OCI-LY1 (cell line): ENCODE measurements around the gene PVR.
"Not testable (repeated sequence)": the region's sequence is repeated elsewhere in the genome, so short reads cannot be mapped to it uniquely, and the experiment has no call there.

Experiments
- H2AFZ ChIP-seq: fragments of 200-600 bp; sonication (generic), shearing (Covaris generic); 2 replicates; pipeline ENCODE4 v1.6.0; 2014; ENCODE audit warnings: antibody characterized with exemption, mild to moderate bottlenecking, low read length
- H3F3A ChIP-seq: fragments of 200-600 bp; sonication (generic), shearing (Covaris generic); 2 replicates; pipeline ENCODE4 v1.6.0; 2014; ENCODE audit warnings: mild to moderate bottlenecking, antibody characterized with exemption, low read length, moderate library complexity; ENCODE audit not compliant: insufficient read depth
- H3K27ac ChIP-seq: fragments of 200-600 bp; sonication (generic); 2 replicates; pipeline ENCODE4 v1.5.1; 2014; ENCODE audit warnings: low read length, mixed run types, mild to moderate bottlenecking, low read depth; ENCODE audit not compliant: poor library complexity, severe bottlenecking
- H3K27me3 ChIP-seq: fragments of 200-600 bp; sonication (generic); 2 replicates; pipeline ENCODE4 v1.6.0; 2014; ENCODE audit warnings: antibody characterized with exemption, mild to moderate bottlenecking, low read length, moderate library complexity; ENCODE audit not compliant: insufficient read depth
- H3K36me3 ChIP-seq: fragments of 200-600 bp; sonication (generic); 2 replicates; pipeline ENCODE4 v1.6.1; 2014; ENCODE audit warnings: mild to moderate bottlenecking, antibody characterized with exemption, low read length, moderate library complexity, mixed read lengths; ENCODE audit not compliant: insufficient read depth
- H3K4me1 ChIP-seq: fragments of 200-600 bp; sonication (generic); 2 replicates; pipeline ENCODE4 v1.5.1; 2014; ENCODE audit warnings: mild to moderate bottlenecking, low read length, moderate library complexity; ENCODE audit not compliant: insufficient read depth, severe bottlenecking
- H3K4me2 ChIP-seq: fragments of 200-600 bp; sonication (generic), shearing (Covaris generic); 2 replicates; pipeline ENCODE4 v1.6.1; 2014; ENCODE audit warnings: low read length
- H3K4me3 ChIP-seq: fragments of 200-600 bp; sonication (generic); 2 replicates; pipeline ENCODE4 v1.5.1; 2014; ENCODE audit warnings: low read length, low read depth, mild to moderate bottlenecking, mixed read lengths; ENCODE audit not compliant: poor library complexity, severe bottlenecking
- H3K79me2 ChIP-seq: fragments of 200-600 bp; shearing (Covaris generic); 2 replicates; pipeline ENCODE4 v1.6.1; 2016; ENCODE audit warnings: mixed run types, low read length, mixed read lengths; ENCODE audit not compliant: insufficient read depth
- H3K9ac ChIP-seq: fragments of 200-600 bp; sonication (generic), shearing (Covaris generic); 2 replicates; pipeline ENCODE4 v1.6.1; 2014; ENCODE audit warnings: mild to moderate bottlenecking, low read length, mixed read lengths
- H3K9me2 ChIP-seq: fragments of 200-600 bp; sonication (generic), shearing (Covaris generic); 2 replicates; pipeline ENCODE4 v1.6.1; 2014; ENCODE audit warnings: low read depth, mild to moderate bottlenecking, low read length, mixed read lengths
- H3K9me3 ChIP-seq: fragments of 200-600 bp; shearing (Covaris generic); 2 replicates; pipeline ENCODE4 v1.6.1; 2014; ENCODE audit warnings: low read length, mixed read lengths
- H4K20me1 ChIP-seq: fragments of 200-600 bp; sonication (generic), shearing (Covaris generic); 2 replicates; pipeline ENCODE4 v1.6.0; 2016; ENCODE audit warnings: mild to moderate bottlenecking, low read length; ENCODE audit not compliant: insufficient read depth
- EZH2 ChIP-seq: fragments of 200-600 bp; sonication (generic), shearing (Covaris generic); IDR thresholded peaks from 2 replicates; pipeline ENCODE4 v1.8.0; 2017; ENCODE audit warnings: borderline replicate concordance, mixed run types, mild to moderate bottlenecking, antibody characterized with exemption, low read length, moderate library complexity, mixed read lengths
- TF ChIP-seq, protein P1 (sequence below): fragments of 200-600 bp; sonication (generic), shearing (Covaris generic); IDR thresholded peaks from 2 replicates; pipeline ENCODE4 v1.5.1; 2017; ENCODE audit warnings: mild to moderate bottlenecking, antibody characterized with exemption, low read length, moderate library complexity, mixed read lengths

The PVR gene

GRCh38 chr19:44608391-44608821, 35.3 kb upstream of the PVR start:
- no peaks in the 10 kb centered on the region for H3K9me3 ChIP-seq
- no peak overlapping the region for H3K4me3 ChIP-seq
- no peaks in the 10 kb centered on the region for H3K36me3 ChIP-seq
- no peak overlapping the region for H2AFZ ChIP-seq
- H3K27me3 ChIP-seq = no peaks in the 10 kb centered on the region
- no peak for TF ChIP-seq EZH2
- TF ChIP-seq, protein P1, sequence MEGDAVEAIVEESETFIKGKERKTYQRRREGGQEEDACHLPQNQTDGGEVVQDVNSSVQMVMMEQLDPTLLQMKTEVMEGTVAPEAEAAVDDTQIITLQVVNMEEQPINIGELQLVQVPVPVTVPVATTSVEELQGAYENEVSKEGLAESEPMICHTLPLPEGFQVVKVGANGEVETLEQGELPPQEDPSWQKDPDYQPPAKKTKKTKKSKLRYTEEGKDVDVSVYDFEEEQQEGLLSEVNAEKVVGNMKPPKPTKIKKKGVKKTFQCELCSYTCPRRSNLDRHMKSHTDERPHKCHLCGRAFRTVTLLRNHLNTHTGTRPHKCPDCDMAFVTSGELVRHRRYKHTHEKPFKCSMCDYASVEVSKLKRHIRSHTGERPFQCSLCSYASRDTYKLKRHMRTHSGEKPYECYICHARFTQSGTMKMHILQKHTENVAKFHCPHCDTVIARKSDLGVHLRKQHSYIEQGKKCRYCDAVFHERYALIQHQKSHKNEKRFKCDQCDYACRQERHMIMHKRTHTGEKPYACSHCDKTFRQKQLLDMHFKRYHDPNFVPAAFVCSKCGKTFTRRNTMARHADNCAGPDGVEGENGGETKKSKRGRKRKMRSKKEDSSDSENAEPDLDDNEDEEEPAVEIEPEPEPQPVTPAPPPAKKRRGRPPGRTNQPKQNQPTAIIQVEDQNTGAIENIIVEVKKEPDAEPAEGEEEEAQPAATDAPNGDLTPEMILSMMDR = no peak
- H4K20me1 ChIP-seq = no peaks in the 10 kb centered on the region
- H3F3A ChIP-seq = no peaks in the 10 kb centered on the region
- no peak overlapping the region for H3K4me2 ChIP-seq
- H3K27ac ChIP-seq = no peak overlapping the region
- no peaks in the 10 kb centered on the region for H3K79me2 ChIP-seq
- H3K4me1 ChIP-seq = no peaks in the 10 kb centered on the region
- H3K9me2 ChIP-seq = no peaks in the 10 kb centered on the region
- H3K9ac ChIP-seq = no peak overlapping the region

GRCh38 chr19:44609219-44609618, 34.5 kb upstream of the PVR start:
- no peaks in the 10 kb centered on the region for H4K20me1 ChIP-seq
- H3K4me3 ChIP-seq = no peak overlapping the region
- no peaks in the 10 kb centered on the region for H3F3A ChIP-seq
- H3K27me3 ChIP-seq = no peaks in the 10 kb centered on the region
- no peak overlapping the region for H3K27ac ChIP-seq
- no peak overlapping the region for H3K4me2 ChIP-seq
- H3K36me3 ChIP-seq = no peaks in the 10 kb centered on the region
- TF ChIP-seq, protein P1 = no peak
- TF ChIP-seq EZH2 = no peak
- no peaks in the 10 kb centered on the region for H3K79me2 ChIP-seq
- H3K9ac ChIP-seq = no peak overlapping the region
- no peaks in the 10 kb centered on the region for H3K9me3 ChIP-seq
- no peaks in the 10 kb centered on the region for H3K4me1 ChIP-seq
- H3K9me2 ChIP-seq = no peaks in the 10 kb centered on the region
- no peak overlapping the region for H2AFZ ChIP-seq

DNA sequence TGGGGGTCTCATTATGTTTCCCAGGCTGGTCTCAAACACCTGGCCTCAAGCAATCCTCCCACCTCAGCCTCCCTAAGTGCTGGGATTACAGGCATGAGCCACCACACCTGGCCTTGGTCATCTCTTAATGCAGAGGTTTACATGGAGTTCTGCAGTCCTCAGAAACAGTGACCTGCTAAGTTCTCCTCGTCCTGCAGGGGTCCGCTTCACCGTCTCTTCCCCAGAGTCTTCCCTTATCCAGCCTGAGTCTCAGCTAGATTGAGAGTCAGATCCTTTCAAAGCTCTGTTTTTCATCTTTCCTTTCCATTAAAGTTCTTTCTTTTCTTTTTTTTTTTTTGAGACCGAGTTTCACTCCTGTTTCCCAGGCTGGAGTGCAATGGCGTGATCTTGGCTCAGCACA, 33.2 kb upstream of the PVR start:
- H3K4me1 ChIP-seq, H3K9me3 ChIP-seq, H3K4me3 ChIP-seq, H3K27me3 ChIP-seq, H3K27ac ChIP-seq, H3K9ac ChIP-seq, H3K79me2 ChIP-seq, H3K9me2 ChIP-seq, H3K36me3 ChIP-seq, H2AFZ ChIP-seq, H4K20me1 ChIP-seq, H3K4me2 ChIP-seq, H3F3A ChIP-seq: not testable (repeated sequence)

DNA sequence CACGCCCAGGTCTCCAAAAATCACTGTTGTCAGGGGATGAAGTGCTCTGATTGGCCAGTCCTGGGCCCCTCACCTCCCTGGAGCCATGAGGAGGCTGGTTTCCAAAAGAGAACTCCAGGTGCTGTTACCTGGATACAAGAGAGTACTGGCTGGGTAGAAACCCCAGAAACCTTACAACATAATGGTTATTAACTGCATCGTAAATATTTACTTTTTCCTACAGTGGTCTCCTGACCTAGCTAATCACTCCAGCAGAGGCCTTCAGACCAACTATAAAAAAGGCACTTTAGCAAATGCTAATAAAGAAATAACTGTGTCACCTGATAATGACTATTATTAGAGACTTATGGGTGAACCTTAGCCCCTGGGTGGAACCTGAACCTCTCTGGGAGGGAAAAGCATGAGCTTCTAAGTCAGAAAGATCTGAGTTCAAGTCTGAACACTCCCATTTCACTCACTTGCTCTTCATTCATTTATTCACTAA, 31.9 kb upstream of the PVR start:
- TF ChIP-seq EZH2 = no peak
- TF ChIP-seq, protein P1 = no peak
- no peaks in the 10 kb centered on the region for H4K20me1 ChIP-seq
- H3K4me1 ChIP-seq = no peaks in the 10 kb centered on the region
- no peaks in the 10 kb centered on the region for H3K9me3 ChIP-seq
- H3K36me3 ChIP-seq = no peaks in the 10 kb centered on the region
- no peak overlapping the region for H3K27ac ChIP-seq
- no peaks in the 10 kb centered on the region for H3K9me2 ChIP-seq
- H3K9ac ChIP-seq = no peak overlapping the region
- H2AFZ ChIP-seq = no peak overlapping the region
- H3F3A ChIP-seq = no peaks in the 10 kb centered on the region
- no peak overlapping the region for H3K4me2 ChIP-seq
- H3K27me3 ChIP-seq = no peaks in the 10 kb centered on the region
- no peaks in the 10 kb centered on the region for H3K79me2 ChIP-seq
- no peak overlapping the region for H3K4me3 ChIP-seq
